Prostate gland (tissue), 2 donors: ENCODE measurements around the gene SYNPR.

Source experiments
- POLR2A ChIP-seq: fragments of 450-650 bp; IDR thresholded peaks from one replicate; pipeline ENCODE4 v1.6.1; 2016; ENCODE audit warnings: antibody characterized with exemption, mild to moderate bottlenecking
- POLR2AphosphoS5 ChIP-seq: sonication (generic); formaldehyde crosslinking; IDR thresholded peaks from one replicate; pipeline ENCODE4 v1.6.1; 2017; ENCODE audit warnings: antibody characterized with exemption
- TF ChIP-seq, protein P1 (sequence below), 4 experiments: fragments of 200-600 bp in 2 of 4; fragments of 450-650 bp in 2 of 4; sonication (generic) in 2 of 4; IDR thresholded peaks; 1 replicate in 3 of 4; 2 replicates in 1 of 4; pipeline ENCODE4 v1.5.1; 2016 to 2019; ENCODE audit warnings: antibody characterized with exemption in 4 of 4, mild to moderate bottlenecking in 2 of 4, moderate library complexity in 2 of 4

DNA sequence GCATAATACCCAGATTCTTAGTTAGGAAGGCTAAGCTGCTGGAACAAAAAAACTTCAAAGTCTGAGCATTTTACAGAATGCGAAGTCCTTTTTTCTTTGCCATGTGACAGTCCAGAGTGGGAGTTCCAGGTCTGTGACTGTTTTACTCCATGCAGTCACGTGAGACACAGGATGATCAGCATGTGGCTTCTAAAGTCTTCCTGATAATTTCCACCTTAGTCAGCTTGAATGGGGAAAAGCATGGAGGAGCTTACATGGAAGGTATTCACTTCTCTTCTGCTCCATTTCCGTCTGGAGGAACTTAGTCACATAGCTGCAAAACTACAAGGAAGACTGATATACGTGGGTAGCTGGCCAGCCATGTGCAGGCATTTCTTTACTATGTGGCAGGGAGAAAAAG is 376.1 kb downstream of the SYNPR start:
- TF ChIP-seq, protein P1, sequence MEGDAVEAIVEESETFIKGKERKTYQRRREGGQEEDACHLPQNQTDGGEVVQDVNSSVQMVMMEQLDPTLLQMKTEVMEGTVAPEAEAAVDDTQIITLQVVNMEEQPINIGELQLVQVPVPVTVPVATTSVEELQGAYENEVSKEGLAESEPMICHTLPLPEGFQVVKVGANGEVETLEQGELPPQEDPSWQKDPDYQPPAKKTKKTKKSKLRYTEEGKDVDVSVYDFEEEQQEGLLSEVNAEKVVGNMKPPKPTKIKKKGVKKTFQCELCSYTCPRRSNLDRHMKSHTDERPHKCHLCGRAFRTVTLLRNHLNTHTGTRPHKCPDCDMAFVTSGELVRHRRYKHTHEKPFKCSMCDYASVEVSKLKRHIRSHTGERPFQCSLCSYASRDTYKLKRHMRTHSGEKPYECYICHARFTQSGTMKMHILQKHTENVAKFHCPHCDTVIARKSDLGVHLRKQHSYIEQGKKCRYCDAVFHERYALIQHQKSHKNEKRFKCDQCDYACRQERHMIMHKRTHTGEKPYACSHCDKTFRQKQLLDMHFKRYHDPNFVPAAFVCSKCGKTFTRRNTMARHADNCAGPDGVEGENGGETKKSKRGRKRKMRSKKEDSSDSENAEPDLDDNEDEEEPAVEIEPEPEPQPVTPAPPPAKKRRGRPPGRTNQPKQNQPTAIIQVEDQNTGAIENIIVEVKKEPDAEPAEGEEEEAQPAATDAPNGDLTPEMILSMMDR (IDR thresholded peaks at IDR 0.05): no peak
- TF ChIP-seq POLR2AphosphoS5 (no peak), POLR2A (no peak)
